Measurements from ENCODE around the gene PNPLA5.
A peak's percentile ranks its signal among the peaks of the same experiment; 100 is the strongest.

PNPLA5 gene

DNA sequence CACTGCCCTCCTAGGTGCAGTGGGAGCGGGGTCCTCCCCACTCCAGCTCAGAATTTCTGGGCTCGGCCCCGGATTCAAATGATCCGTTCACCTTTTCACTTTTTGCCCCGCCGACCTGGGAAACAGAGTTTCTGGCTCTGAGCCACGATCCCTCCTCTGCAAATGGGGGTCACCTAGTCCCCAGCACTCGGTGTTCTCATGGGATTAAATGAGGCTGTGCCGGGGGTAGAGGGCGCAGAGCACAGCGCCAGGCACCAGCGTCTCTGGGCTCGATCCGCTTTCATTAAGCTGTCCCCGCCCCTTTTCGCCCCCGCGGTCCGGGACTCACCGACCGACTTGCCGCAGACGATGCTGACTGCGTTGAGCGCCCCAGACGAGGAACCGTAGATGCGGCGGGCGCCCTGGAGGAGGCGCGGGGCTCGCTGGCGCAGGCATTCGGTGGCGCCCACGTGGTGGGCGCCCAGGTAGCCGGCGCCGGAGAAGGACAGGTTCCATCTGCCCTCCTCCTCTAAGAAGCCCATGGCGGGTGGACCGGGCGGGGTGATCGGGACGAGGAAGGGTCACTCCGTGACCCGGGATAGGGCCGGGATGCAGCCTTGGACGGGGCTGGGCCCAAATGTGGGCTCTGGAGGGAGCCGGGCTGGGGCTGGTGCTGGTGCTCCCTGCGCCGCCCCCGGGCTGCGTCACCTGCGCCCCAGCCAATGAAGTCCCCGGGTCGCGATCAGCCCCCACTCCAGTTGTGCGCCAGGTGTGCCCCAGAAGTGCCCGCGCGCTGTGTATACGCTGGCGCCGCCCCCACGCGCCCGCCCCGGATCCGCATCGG is at the start of gene PNPLA5:
PNPLA5 (minus strand) TSS at position 654 of the 823 bp plus-strand sequence; CDS start at position 521, 133 bp downstream.
- DNase-seq (ENCODE audit: low spot score in 2 of 2): no peak
- H3K9me3 Mint-ChIP-seq: no peaks in the 10 kb centered on the region
- H3K27ac Mint-ChIP-seq: no peak within 1 kb of the TSS
- no peaks in the 10 kb centered on the region for H3K36me3 Mint-ChIP-seq
- no peaks in the 10 kb centered on the region for H3K4me1 Mint-ChIP-seq
- H3K4me3 Mint-ChIP-seq: no peak within 1 kb of the TSS
- no peak for ATAC-seq

DNA sequence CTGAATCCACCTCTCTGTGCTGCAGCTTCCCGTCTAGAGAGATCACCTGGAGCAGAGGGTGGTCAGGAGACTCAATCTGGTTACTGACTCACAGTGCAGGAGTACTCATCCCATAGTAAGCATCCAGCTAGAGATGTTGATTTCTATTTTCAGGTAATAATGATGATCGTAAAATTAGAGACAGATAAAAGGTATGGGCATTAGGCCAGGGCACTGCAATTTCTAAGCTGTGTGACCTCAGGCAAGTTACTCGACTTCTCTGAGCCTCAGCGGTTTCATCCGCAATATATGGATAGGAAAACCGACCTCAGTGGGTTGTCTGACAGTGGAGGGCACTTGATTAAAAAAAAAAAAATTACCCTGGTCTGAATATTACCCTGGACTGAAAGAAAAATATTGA is 49.6 kb upstream of the PNPLA5 start:
- no peak overlapping the region for H3K27ac Mint-ChIP-seq
- DNase-seq (ENCODE audit: low spot score in 2 of 2) (no peak), ATAC-seq (no peak)
- H3K36me3 Mint-ChIP-seq: no peaks in the 10 kb centered on the region
- no peaks in the 10 kb centered on the region for H3K9me3 Mint-ChIP-seq
- peaks cover 10% of the 10 kb centered on the region for H3K4me1 Mint-ChIP-seq
- no peak overlapping the region for H3K4me3 Mint-ChIP-seq

- no peak overlapping the region for H3K4me3 Mint-ChIP-seq
- ATAC-seq (no peak), DNase-seq (ENCODE audit: low spot score in 2 of 2) (no peak)
- no peaks in the 10 kb centered on the region for H3K36me3 Mint-ChIP-seq
- no peaks in the 10 kb centered on the region for H3K9me3 Mint-ChIP-seq
- H3K27ac Mint-ChIP-seq: no peak overlapping the region
- no peaks in the 10 kb centered on the region for H3K4me1 Mint-ChIP-seq
These were observed 40.0 kb upstream of the PNPLA5 start for GRCh38 chr22:43931771-43932170.

DNA sequence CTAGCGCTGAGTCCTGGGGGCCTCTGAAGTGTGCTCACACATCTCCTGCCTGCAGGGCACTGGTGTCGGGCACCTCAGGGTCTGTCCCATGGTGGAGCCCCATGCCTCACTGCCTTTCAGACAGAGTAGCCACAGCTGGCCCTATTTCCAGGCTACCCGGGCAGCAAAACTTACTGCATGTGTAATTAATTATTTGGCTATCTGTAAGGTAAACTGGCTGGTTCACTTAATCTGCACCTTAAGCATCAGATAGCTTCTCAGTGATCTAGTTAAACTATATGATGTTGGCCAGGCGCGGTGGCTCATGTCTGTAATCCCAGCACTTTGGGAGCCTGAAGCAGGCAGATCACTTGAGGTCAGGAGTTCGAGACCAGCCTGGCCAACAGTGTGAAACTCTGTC is 37.1 kb upstream of the PNPLA5 start:
- Mint-ChIP-seq H3K4me1 (no peaks in the 10 kb centered on the region), H3K9me3 (no peaks in the 10 kb centered on the region), H3K4me3 (no peak overlapping the region), H3K27ac (no peak overlapping the region), H3K36me3 (no peaks in the 10 kb centered on the region)
- no peak for DNase-seq (ENCODE audit: low spot score in 2 of 2)
- no peak for ATAC-seq

- no peaks in the 10 kb centered on the region for H3K9me3 Mint-ChIP-seq
- no peak overlapping the region for H3K4me3 Mint-ChIP-seq
- no peak for DNase-seq (ENCODE audit: low spot score in 2 of 2)
- no peak for ATAC-seq
- no peaks in the 10 kb centered on the region for H3K36me3 Mint-ChIP-seq
- no peak overlapping the region for H3K27ac Mint-ChIP-seq
- H3K4me1 Mint-ChIP-seq: no peaks in the 10 kb centered on the region
These were observed 36.7 kb upstream of the PNPLA5 start for GRCh38 chr22:43928468-43928867.

- DNase-seq (ENCODE audit: low spot score in 2 of 2): no peak
- H3K27ac Mint-ChIP-seq: no peak overlapping the region
These were observed 34.5 kb upstream of the PNPLA5 start for GRCh38 chr22:43926349-43926710.

GRCh38 chr22:43925433-43926348 is 33.9 kb upstream of the PNPLA5 start:
- H3K4me1 Mint-ChIP-seq: peaks cover 7% of the 10 kb centered on the region
- peak overlapping the region; percentile 67 for H3K4me3 Mint-ChIP-seq
- ATAC-seq (no peak), DNase-seq (ENCODE audit: low spot score in 2 of 2) (no peak)
- H3K36me3 Mint-ChIP-seq: no peaks in the 10 kb centered on the region
- H3K27ac Mint-ChIP-seq: no peak overlapping the region
- no peaks in the 10 kb centered on the region for H3K9me3 Mint-ChIP-seq

More at GRCh38 chr22:43926349-43926710, 34.5 kb upstream of the PNPLA5 start:
- Mint-ChIP-seq H3K36me3 (no peaks in the 10 kb centered on the region), H3K9me3 (no peaks in the 10 kb centered on the region), H3K4me3 (no peak overlapping the region), H3K4me1 (peaks cover 7% of the 10 kb centered on the region)
- ATAC-seq: no peak

DNA sequence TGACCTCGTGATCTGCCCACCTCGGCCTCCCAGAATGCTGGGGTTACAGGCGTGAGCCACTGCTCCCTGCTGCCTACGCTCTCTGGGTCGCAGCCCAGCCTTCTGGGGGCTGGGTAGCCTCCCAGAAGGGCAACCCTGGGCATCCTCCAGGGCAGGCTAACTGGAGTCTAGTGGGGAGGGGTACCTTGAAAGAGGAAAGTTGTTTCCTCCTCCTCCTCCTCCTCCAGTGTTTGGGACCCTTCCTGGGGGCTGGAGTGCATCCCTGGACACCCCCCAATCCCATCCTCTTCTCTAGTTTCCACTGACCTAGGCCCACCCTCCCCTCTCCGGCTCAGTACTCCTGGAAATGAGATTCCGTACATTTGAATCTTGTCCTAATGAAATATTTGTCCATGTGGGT is 33.1 kb upstream of the PNPLA5 start:
- Mint-ChIP-seq H3K36me3 (no peaks in the 10 kb centered on the region), H3K4me1 (peaks cover 7% of the 10 kb centered on the region), H3K9me3 (no peaks in the 10 kb centered on the region), H3K4me3 (peak overlapping the region; percentile 67), H3K27ac (no peak overlapping the region)
- ATAC-seq (no peak), DNase-seq (ENCODE audit: low spot score in 2 of 2) (no peak)

DNA sequence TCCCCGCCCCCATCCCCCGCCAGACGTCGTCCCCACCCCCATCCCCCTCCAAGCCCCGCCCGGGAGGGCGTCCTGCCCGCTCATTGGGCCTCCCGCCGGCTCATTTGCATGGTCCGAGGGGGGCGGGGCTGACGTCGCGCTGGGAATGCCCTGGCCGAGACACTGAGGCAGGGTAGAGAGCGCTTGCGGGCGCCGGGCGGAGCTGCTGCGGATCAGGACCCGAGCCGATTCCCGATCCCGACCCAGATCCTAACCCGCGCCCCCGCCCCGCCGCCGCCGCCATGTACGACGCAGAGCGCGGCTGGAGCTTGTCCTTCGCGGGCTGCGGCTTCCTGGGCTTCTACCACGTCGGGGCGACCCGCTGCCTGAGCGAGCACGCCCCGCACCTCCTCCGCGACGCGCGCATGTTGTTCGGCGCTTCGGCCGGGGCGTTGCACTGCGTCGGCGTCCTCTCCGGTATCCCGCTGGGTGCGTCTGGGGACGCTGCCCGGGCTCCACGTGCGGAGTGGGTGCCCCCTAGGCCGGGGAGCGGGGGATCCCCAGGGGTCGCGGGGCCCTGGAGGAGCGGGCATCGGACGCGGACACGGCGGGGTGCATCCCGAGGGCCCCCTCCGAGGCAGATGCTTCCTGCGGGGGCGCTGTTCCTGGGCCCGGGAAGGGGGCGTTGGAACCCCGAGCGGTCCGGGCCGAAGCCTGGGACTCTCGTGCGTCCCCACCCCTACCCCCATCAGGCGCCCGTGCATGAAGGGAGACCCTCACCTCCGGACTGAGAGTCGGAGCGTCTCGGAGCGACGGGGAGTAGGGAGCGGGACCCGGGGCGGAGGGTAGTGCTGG is 32.0 kb upstream of the PNPLA5 start, which contains the start of gene PNPLA3:
PNPLA3 (plus strand) TSS at position 175 of the 834 bp plus-strand sequence; CDS start at position 282, 107 bp downstream.
- H3K36me3 Mint-ChIP-seq: no peaks in the 10 kb centered on the region
- ATAC-seq (peak; percentile 88), DNase-seq (ENCODE audit: low spot score in 2 of 2) (peak; percentile 61 to 86)
- H3K4me1 Mint-ChIP-seq: peaks cover 7% of the 10 kb centered on the region
- H3K27ac Mint-ChIP-seq: no peak within 1 kb of the TSS
- no peaks in the 10 kb centered on the region for H3K9me3 Mint-ChIP-seq
- peak within 1 kb of the TSS; percentile 67 for H3K4me3 Mint-ChIP-seq

DNA sequence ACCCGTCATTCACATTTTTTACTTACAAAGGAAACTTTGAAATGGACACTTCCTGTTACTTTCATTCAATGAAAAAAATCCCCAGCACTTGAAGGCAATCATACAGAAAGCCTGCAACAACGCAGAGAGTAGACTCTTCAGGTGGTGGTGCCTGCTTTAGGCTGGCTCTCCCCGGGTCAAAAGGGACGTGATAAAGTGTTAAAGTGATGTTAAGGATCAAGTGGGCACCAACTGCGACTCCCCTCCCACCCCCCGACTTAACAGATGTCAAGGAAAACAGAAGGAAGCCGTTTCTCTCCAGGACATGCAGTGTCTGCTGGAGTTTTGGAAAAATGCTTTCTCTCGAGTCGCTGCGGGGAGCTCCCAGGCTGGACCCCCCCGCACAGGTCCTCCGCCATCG is 31.4 kb upstream of the PNPLA5 start:
- peak; percentile 40 for ATAC-seq
- no peak overlapping the region for H3K27ac Mint-ChIP-seq

GRCh38 chr22:43922123-43922522 is 30.3 kb upstream of the PNPLA5 start:
- Mint-ChIP-seq H3K9me3 (no peaks in the 10 kb centered on the region), H3K4me3 (no peak overlapping the region), H3K27ac (no peak overlapping the region), H3K36me3 (no peaks in the 10 kb centered on the region), H3K4me1 (peaks cover 7% of the 10 kb centered on the region)
- ATAC-seq (no peak), DNase-seq (ENCODE audit: low spot score in 2 of 2) (no peak)

More for the DNA sequence above, 31.4 kb upstream of the PNPLA5 start:
- DNase-seq (ENCODE audit: low spot score in 2 of 2): peak in 1 of 2 donors; percentile 51
- H3K4me1 Mint-ChIP-seq: peaks cover 7% of the 10 kb centered on the region
- no peaks in the 10 kb centered on the region for H3K9me3 Mint-ChIP-seq
- no peaks in the 10 kb centered on the region for H3K36me3 Mint-ChIP-seq
- H3K4me3 Mint-ChIP-seq: peak overlapping the region; percentile 67

GRCh38 chr22:43921370-43921769 is 29.6 kb upstream of the PNPLA5 start:
- no peaks in the 10 kb centered on the region for H3K36me3 Mint-ChIP-seq
- H3K4me1 Mint-ChIP-seq: peaks cover 7% of the 10 kb centered on the region
- DNase-seq (ENCODE audit: low spot score in 2 of 2) (no peak), ATAC-seq (no peak)
- no peak overlapping the region for H3K4me3 Mint-ChIP-seq
- H3K27ac Mint-ChIP-seq: no peak overlapping the region
- no peaks in the 10 kb centered on the region for H3K9me3 Mint-ChIP-seq

DNA sequence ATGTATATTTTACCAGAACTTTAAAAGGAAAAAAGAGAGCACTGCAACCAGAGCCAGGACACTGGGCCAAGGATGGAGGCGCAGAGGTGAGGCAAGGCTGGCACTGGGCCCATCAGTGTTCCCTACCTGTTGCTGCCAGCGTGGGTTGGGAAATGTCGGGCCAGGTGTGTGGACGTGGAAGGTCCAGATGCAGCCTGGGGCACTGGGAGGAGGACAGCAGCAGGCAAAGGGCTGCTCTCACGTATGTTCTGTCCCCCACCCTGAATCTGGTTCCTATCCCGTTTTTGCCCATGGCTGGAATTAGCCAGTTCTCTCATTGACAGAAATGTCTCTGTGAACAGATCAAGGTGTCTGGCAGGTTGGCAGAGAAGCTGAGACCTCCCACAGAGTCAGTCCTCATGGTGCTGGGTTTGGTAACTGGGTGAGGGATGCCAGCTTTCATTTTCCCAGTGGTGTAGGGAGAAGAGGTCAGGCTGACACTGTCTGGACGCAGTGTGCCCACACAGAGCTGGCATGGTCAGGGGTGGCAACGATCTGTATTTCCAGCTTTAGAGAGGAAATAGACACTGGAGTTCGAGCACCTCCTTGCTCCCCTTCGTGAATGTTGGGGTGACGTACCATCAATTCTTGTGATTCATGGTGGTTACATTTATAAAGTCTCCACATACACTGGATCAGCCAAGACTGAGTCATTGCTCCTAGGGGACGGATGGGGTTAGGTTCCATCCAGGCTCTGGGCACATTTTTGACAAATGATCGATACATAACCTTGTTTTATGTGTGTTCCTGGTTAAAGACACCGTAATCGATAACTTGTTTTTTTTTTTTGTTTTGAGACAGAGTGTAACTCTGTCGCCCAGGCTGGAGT is 27.5 kb upstream of the PNPLA5 start:
- no peak overlapping the region for H3K4me3 Mint-ChIP-seq
- ATAC-seq (no peak), DNase-seq (ENCODE audit: low spot score in 2 of 2) (no peak)
- peak overlapping the region; percentile 8 for H3K27ac Mint-ChIP-seq
- H3K9me3 Mint-ChIP-seq: no peaks in the 10 kb centered on the region
- H3K4me1 Mint-ChIP-seq: peaks cover 7% of the 10 kb centered on the region
- no peaks in the 10 kb centered on the region for H3K36me3 Mint-ChIP-seq

DNA sequence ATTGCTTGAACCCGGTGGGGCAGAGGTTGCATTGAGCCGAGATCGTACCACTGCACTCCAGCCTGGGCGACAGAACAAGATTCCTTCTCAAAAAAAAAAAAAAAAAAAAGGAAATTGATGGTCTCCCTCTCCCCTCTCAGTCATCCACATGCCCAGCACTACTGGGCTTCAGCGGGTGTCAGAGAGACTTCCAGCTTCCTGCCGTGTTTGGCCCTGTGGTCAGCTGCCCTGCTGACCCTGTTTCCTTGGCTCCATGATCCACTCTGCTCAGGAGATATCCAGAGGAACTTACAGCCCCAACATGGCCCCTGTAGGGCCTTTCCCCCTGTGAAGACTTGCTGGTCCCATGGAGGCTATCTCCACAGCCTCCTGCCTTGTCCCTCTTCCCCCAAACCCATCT is 25.7 kb upstream of the PNPLA5 start:
- DNase-seq (ENCODE audit: low spot score in 2 of 2): no peak
- Mint-ChIP-seq H3K4me3 (no peak overlapping the region), H3K27ac (no peak overlapping the region), H3K9me3 (no peaks in the 10 kb centered on the region), H3K36me3 (no peaks in the 10 kb centered on the region), H3K4me1 (no peaks in the 10 kb centered on the region)
- ATAC-seq: no peak
